ENCODE measurements around the gene CORO2B.

Gene CORO2B

GRCh38 chr15:68634531-68634930 lies 55.7 kb downstream of the CORO2B start:
- no peak overlapping the region for H3K4me3 ChIP-seq (ENCODE audit: low read length)
- TF ChIP-seq, protein P1, sequence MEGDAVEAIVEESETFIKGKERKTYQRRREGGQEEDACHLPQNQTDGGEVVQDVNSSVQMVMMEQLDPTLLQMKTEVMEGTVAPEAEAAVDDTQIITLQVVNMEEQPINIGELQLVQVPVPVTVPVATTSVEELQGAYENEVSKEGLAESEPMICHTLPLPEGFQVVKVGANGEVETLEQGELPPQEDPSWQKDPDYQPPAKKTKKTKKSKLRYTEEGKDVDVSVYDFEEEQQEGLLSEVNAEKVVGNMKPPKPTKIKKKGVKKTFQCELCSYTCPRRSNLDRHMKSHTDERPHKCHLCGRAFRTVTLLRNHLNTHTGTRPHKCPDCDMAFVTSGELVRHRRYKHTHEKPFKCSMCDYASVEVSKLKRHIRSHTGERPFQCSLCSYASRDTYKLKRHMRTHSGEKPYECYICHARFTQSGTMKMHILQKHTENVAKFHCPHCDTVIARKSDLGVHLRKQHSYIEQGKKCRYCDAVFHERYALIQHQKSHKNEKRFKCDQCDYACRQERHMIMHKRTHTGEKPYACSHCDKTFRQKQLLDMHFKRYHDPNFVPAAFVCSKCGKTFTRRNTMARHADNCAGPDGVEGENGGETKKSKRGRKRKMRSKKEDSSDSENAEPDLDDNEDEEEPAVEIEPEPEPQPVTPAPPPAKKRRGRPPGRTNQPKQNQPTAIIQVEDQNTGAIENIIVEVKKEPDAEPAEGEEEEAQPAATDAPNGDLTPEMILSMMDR (conservative IDR thresholded peaks at IDR 0.05; ENCODE audit: low read length): no peak
- DNase-seq (ENCODE audit: low read depth): no peak

DNA sequence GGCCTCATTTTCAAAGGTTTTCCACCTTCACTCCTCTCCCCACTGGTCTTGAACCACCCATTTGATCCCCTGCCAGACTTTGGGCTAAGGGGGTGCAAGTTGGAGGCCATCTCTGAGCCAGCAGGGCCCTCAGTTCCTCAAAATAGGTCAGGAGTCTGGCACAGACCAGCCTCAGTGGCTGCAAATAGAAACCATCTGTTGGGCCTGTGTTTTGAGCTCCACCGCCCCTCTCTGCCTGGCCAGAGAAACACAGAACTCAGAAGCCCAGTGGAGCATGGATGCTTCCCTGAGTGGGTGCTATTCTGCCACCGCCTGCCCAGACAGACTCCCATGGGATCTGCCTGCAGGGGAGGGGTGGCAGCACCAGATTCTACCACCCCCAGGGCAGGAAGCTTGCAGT lies 56.3 kb downstream of the CORO2B start:
- no peak overlapping the region for H3K4me3 ChIP-seq (ENCODE audit: low read length)
- DNase-seq (ENCODE audit: low read depth): peak; percentile 63
- TF ChIP-seq, protein P1 (conservative IDR thresholded peaks at IDR 0.05; ENCODE audit: low read length): peak; percentile 28; the same call in 1 of the 2 replicates

DNA sequence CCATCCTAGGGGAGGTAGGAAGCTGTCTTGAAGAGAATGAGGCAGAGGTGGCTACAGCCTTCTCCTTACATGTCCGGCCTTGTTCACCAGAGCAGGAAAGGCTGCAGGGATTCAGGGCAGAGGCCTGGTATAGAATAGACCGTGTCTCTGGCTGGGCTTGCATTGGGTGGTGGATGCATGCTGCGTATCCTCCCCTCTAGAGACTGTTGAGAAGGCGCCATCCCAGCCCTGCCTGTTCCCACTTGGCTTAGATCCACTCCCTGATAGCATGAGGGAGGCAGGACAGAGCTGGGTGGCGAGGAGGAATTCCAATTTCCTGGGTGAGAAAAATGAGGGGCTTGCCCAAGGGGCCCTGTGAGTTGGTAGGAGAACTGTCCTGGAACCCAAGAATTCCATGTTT lies 57.5 kb downstream of the CORO2B start:
- no peak overlapping the region for H3K4me3 ChIP-seq (ENCODE audit: low read length)
- DNase-seq (ENCODE audit: low read depth): no peak
- TF ChIP-seq, protein P1 (conservative IDR thresholded peaks at IDR 0.05; ENCODE audit: low read length): no peak

DNA sequence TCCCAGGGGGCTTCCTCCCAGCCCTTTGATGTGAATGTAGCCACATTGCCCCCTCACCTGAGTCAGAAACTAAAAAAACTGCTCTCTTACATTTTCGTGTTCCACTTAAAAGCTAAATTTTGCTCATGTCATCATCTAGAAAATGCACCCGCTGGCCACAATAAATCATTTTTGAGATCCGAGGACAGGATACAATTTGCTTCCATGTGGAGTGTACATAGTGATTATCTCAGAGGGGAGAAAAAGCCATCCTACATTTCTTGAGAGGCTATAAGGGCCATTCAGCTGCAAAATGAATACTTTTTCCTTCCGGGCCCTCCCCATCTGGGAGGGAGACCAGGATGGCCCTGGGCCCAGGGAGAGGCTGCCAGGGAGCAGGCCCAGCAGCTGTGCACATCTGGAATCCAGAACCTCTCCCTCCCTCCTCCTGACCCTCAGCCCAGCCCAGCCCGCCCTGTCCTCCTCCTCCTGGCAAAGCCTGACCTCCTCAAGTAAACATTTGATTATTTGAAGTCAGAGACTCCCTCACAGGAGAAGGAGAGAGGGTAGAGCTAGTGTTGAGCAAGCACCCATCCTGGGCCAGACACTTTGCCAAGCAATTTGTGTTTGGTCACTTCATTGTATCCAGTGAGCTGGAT lies 59.1 kb downstream of the CORO2B start:
- DNase-seq (ENCODE audit: low read depth): peak; percentile 84
- H3K4me3 ChIP-seq (ENCODE audit: low read length): no peak overlapping the region
- TF ChIP-seq, protein P1 (conservative IDR thresholded peaks at IDR 0.05; ENCODE audit: low read length): no peak

GRCh38 chr15:68638953-68639515 lies 60.2 kb downstream of the CORO2B start:
- TF ChIP-seq, protein P1 (conservative IDR thresholded peaks at IDR 0.05; ENCODE audit: low read length): no peak
- DNase-seq (ENCODE audit: low read depth): peak; percentile 59
- H3K4me3 ChIP-seq (ENCODE audit: low read length): no peak overlapping the region

DNA sequence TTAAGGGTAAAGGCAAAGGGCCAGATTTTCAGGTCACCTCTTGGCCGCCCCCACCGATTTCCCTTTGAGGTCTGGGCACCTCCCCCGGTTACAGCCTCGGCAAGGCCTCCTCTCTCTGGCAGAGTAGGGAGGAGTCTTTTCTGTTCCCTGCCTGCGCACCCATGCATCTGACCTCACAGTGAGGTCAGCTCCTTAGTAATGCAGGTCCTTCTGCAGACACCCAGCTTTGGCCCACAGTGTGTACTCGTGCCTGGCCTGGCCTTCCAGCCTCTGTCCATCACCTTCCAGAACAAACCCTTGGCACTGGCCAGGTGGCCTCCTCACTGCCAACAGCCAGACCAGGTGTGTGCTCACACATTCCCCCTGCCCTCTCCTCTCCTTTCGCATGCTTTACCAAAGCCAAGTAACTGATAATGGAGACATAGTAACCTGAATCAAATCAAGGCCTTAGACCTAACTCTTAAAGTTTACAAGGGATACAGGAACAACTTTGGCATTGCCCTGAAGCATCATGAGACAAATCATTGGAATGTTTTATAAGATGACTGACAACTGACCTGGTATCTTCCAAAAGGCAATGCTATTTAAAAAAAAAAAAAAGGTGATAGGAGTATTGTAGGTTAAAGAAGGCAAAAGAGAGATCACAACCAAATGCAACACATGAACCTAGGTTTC lies 61.3 kb downstream of the CORO2B start:
- no peak overlapping the region for H3K4me3 ChIP-seq (ENCODE audit: low read length)
- TF ChIP-seq, protein P1 (conservative IDR thresholded peaks at IDR 0.05; ENCODE audit: low read length): no peak
- DNase-seq (ENCODE audit: low read depth): no peak
